Activated naive CD8-positive, alpha-beta T cell treated with anti-CD3 and anti-CD28 coated beads for 36 hours (primary cell): ENCODE results near the gene KCNQ5. TPM values are rescaled to one million over a fixed set of nuclear protein-coding genes. Genes with fewer than 3 reads are reported as not detected.

Source experiments
- DNase-seq: peaks from one replicate; pipeline ENCODE4 v3.0.0; 2021
- H3K27ac Mint-ChIP-seq: one replicate; pipeline ENCODE4 v1.8.0; 2022; ENCODE audit warnings: mild to moderate bottlenecking, moderate library complexity, mixed read lengths
- H3K27me3 Mint-ChIP-seq: one replicate; pipeline ENCODE4 v1.8.0; 2022; ENCODE audit warnings: mild to moderate bottlenecking, mixed read lengths
- H3K36me3 Mint-ChIP-seq: one replicate; pipeline ENCODE4 v1.8.0; 2021; ENCODE audit warnings: mild to moderate bottlenecking, mixed read lengths
- H3K4me1 Mint-ChIP-seq: one replicate; pipeline ENCODE4 v1.8.0; 2021; ENCODE audit warnings: mixed read lengths
- H3K4me3 Mint-ChIP-seq: one replicate; pipeline ENCODE4 v1.8.0; 2022; ENCODE audit warnings: mild to moderate bottlenecking, moderate library complexity, mixed read lengths
- H3K9me3 Mint-ChIP-seq: one replicate; pipeline ENCODE4 v1.8.0; 2022; ENCODE audit warnings: mixed read lengths
- total RNA-seq, 2 experiments: library from RNA; stranded (reverse); gene quantifications; one replicate each; pipeline ENCODE4 v1.2.3, GENCODE V29; 2021

The KCNQ5 gene
- total RNA-seq, 2 experiments from 2014 or later = 15.8 TPM

- no peak overlapping the region for H3K27ac Mint-ChIP-seq
- no peak for DNase-seq
- no peak overlapping the region for H3K4me3 Mint-ChIP-seq
- peaks cover 18% of the 10 kb centered on the region for H3K36me3 Mint-ChIP-seq
- H3K4me1 Mint-ChIP-seq = peaks cover 14% of the 10 kb centered on the region
- H3K27me3 Mint-ChIP-seq = no peaks in the 10 kb centered on the region
- no peaks in the 10 kb centered on the region for H3K9me3 Mint-ChIP-seq
Observed at GRCh38 chr6:72811971-72812421, 190.1 kb downstream of the KCNQ5 start.

- H3K9me3 Mint-ChIP-seq = no peaks in the 10 kb centered on the region
- DNase-seq = no peak
- H3K4me1 Mint-ChIP-seq = peaks cover 14% of the 10 kb centered on the region
- no peak overlapping the region for H3K27ac Mint-ChIP-seq
- no peak overlapping the region for H3K4me3 Mint-ChIP-seq
- peaks cover 13% of the 10 kb centered on the region for H3K36me3 Mint-ChIP-seq
- no peaks in the 10 kb centered on the region for H3K27me3 Mint-ChIP-seq
Observed at GRCh38 chr6:72813807-72814596, 192.1 kb downstream of the KCNQ5 start.

- Mint-ChIP-seq H3K9me3 (no peaks in the 10 kb centered on the region), H3K36me3 (peaks cover 9% of the 10 kb centered on the region), H3K27me3 (no peaks in the 10 kb centered on the region), H3K27ac (no peak overlapping the region), H3K4me3 (no peak overlapping the region), H3K4me1 (peaks cover 7% of the 10 kb centered on the region)
- no peak for DNase-seq
Observed at GRCh38 chr6:72816022-72816421, 194.2 kb downstream of the KCNQ5 start.

- Mint-ChIP-seq H3K27me3 (no peaks in the 10 kb centered on the region), H3K4me3 (no peak overlapping the region), H3K9me3 (no peaks in the 10 kb centered on the region), H3K27ac (no peak overlapping the region), H3K36me3 (peaks cover 9% of the 10 kb centered on the region), H3K4me1 (peaks cover 7% of the 10 kb centered on the region)
- no peak for DNase-seq
Observed at GRCh38 chr6:72817208-72817607, 195.3 kb downstream of the KCNQ5 start.

- H3K4me3 Mint-ChIP-seq = no peak overlapping the region
- no peaks in the 10 kb centered on the region for H3K9me3 Mint-ChIP-seq
- H3K27ac Mint-ChIP-seq = no peak overlapping the region
- peaks cover 7% of the 10 kb centered on the region for H3K4me1 Mint-ChIP-seq
- no peak for DNase-seq
- peaks cover 7% of the 10 kb centered on the region for H3K36me3 Mint-ChIP-seq
- no peaks in the 10 kb centered on the region for H3K27me3 Mint-ChIP-seq
Observed at GRCh38 chr6:72819609-72820008, 197.7 kb downstream of the KCNQ5 start.

GRCh38 chr6:72820153-72820552 lies 198.3 kb downstream of the KCNQ5 start:
- DNase-seq = no peak
- H3K27me3 Mint-ChIP-seq = no peaks in the 10 kb centered on the region

GRCh38 chr6:72820906-72821305 lies 199.0 kb downstream of the KCNQ5 start:
- H3K9me3 Mint-ChIP-seq = no peaks in the 10 kb centered on the region
- peaks cover 7% of the 10 kb centered on the region for H3K36me3 Mint-ChIP-seq
- H3K4me3 Mint-ChIP-seq = no peak overlapping the region
- no peaks in the 10 kb centered on the region for H3K27me3 Mint-ChIP-seq
- H3K27ac Mint-ChIP-seq = no peak overlapping the region
- peaks cover 16% of the 10 kb centered on the region for H3K4me1 Mint-ChIP-seq
- DNase-seq = no peak

More at GRCh38 chr6:72820153-72820552, 198.3 kb downstream of the KCNQ5 start:
- H3K27ac Mint-ChIP-seq = no peak overlapping the region
- H3K36me3 Mint-ChIP-seq = peaks cover 10% of the 10 kb centered on the region
- H3K9me3 Mint-ChIP-seq = no peaks in the 10 kb centered on the region
- H3K4me1 Mint-ChIP-seq = peaks cover 13% of the 10 kb centered on the region
- H3K4me3 Mint-ChIP-seq = no peak overlapping the region

- Mint-ChIP-seq H3K4me3 (no peak overlapping the region), H3K27ac (no peak overlapping the region), H3K36me3 (peaks cover 6% of the 10 kb centered on the region), H3K4me1 (peaks cover 19% of the 10 kb centered on the region), H3K27me3 (no peaks in the 10 kb centered on the region), H3K9me3 (no peaks in the 10 kb centered on the region)
- no peak for DNase-seq
Observed at GRCh38 chr6:72822023-72822422, 200.2 kb downstream of the KCNQ5 start.

GRCh38 chr6:72822691-72823090 lies 200.8 kb downstream of the KCNQ5 start:
- peaks cover 8% of the 10 kb centered on the region for H3K36me3 Mint-ChIP-seq
- no peaks in the 10 kb centered on the region for H3K9me3 Mint-ChIP-seq
- H3K27me3 Mint-ChIP-seq = no peaks in the 10 kb centered on the region
- DNase-seq = no peak
- H3K4me1 Mint-ChIP-seq = peaks cover 23% of the 10 kb centered on the region
- H3K27ac Mint-ChIP-seq = no peak overlapping the region
- no peak overlapping the region for H3K4me3 Mint-ChIP-seq

GRCh38 chr6:72824833-72825232 lies 203.0 kb downstream of the KCNQ5 start:
- no peak for DNase-seq
- Mint-ChIP-seq H3K36me3 (peaks cover 17% of the 10 kb centered on the region), H3K27ac (no peak overlapping the region), H3K27me3 (no peaks in the 10 kb centered on the region), H3K9me3 (peaks cover 6% of the 10 kb centered on the region), H3K4me1 (peaks cover 23% of the 10 kb centered on the region), H3K4me3 (no peak overlapping the region)

- no peak for DNase-seq
- no peak overlapping the region for H3K4me3 Mint-ChIP-seq
- peaks cover 23% of the 10 kb centered on the region for H3K4me1 Mint-ChIP-seq
- H3K27ac Mint-ChIP-seq = no peak overlapping the region
- H3K27me3 Mint-ChIP-seq = no peaks in the 10 kb centered on the region
- peaks cover 18% of the 10 kb centered on the region for H3K36me3 Mint-ChIP-seq
- peaks cover 7% of the 10 kb centered on the region for H3K9me3 Mint-ChIP-seq
Observed at GRCh38 chr6:72825315-72825911, 203.5 kb downstream of the KCNQ5 start.

GRCh38 chr6:72826037-72826436 lies 204.2 kb downstream of the KCNQ5 start:
- Mint-ChIP-seq H3K36me3 (peaks cover 24% of the 10 kb centered on the region), H3K4me1 (peaks cover 23% of the 10 kb centered on the region), H3K9me3 (peaks cover 12% of the 10 kb centered on the region)

GRCh38 chr6:72826744-72827438 lies 205.0 kb downstream of the KCNQ5 start:
- Mint-ChIP-seq H3K9me3 (peaks cover 12% of the 10 kb centered on the region), H3K4me1 (peaks cover 24% of the 10 kb centered on the region), H3K27me3 (no peaks in the 10 kb centered on the region), H3K36me3 (peaks cover 24% of the 10 kb centered on the region), H3K27ac (no peak overlapping the region), H3K4me3 (no peak overlapping the region)
- no peak for DNase-seq

More at GRCh38 chr6:72826037-72826436, 204.2 kb downstream of the KCNQ5 start:
- DNase-seq = no peak
- H3K27ac Mint-ChIP-seq = no peak overlapping the region
- H3K4me3 Mint-ChIP-seq = no peak overlapping the region
- no peaks in the 10 kb centered on the region for H3K27me3 Mint-ChIP-seq

- Mint-ChIP-seq H3K4me1 (peaks cover 28% of the 10 kb centered on the region), H3K36me3 (peaks cover 28% of the 10 kb centered on the region), H3K27ac (no peak overlapping the region), H3K9me3 (peaks cover 12% of the 10 kb centered on the region), H3K27me3 (no peaks in the 10 kb centered on the region), H3K4me3 (no peak overlapping the region)
- no peak for DNase-seq
Observed at GRCh38 chr6:72828904-72829303, 207.0 kb downstream of the KCNQ5 start.

- no peaks in the 10 kb centered on the region for H3K27me3 Mint-ChIP-seq
- no peak overlapping the region for H3K4me3 Mint-ChIP-seq
- peaks cover 6% of the 10 kb centered on the region for H3K4me1 Mint-ChIP-seq
- no peak for DNase-seq
- H3K36me3 Mint-ChIP-seq = peaks cover 26% of the 10 kb centered on the region
- peaks cover 12% of the 10 kb centered on the region for H3K9me3 Mint-ChIP-seq
- no peak overlapping the region for H3K27ac Mint-ChIP-seq
Observed at GRCh38 chr6:72832271-72832670, 210.4 kb downstream of the KCNQ5 start.
